GM19099 (cell line): Measurements from ENCODE around the gene TMEM238.

Source experiments
- POLR2A ChIP-seq: IDR thresholded peaks from 3 replicates; pipeline ENCODE4 v1.6.1; 2011; ENCODE audit warnings: low read depth; ENCODE audit not compliant: insufficient read length; ENCODE audit errors: extremely low read depth

Gene TMEM238

DNA sequence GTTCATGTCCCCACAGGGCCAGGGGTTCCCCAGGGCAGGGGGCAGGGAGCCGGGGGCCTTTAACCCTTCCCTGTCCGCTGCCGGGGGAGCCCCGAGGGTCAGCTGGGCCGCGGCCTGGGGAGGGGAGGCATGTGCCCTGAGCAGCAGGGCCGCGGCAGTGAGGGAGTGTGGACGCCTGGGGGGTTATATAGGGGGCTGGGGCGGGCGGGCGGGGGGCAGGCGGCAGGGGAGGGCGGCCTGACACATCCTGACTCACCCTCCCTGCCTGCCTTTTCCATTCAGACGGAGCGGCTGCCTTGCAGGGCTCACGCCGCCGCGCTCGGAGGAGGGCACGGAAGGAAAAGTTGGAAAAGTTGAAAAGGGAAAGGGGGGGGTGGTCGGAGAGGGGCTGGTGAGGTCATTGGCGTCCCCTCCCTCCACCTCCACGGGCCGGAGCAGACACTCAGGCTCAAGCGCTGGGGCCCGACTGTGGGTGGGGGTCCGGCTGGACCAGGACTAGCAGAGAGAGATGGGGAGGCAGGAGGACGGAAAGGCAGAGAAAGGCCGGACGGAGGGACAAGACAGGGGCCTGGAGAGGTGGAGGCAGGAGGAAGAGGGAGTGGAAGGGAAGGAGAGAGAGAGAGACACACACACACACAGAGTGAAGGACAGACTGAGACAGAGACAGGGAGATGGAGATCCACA, 13.6 kb downstream of the TMEM238 start, which contains the start of gene IL11:
Gene IL11, minus strand, starts transcription at position 159 of the 684 bp plus-strand sequence. Its CDS starts 153 bp downstream, at position 6.
- TF ChIP-seq POLR2A: no peak

DNA sequence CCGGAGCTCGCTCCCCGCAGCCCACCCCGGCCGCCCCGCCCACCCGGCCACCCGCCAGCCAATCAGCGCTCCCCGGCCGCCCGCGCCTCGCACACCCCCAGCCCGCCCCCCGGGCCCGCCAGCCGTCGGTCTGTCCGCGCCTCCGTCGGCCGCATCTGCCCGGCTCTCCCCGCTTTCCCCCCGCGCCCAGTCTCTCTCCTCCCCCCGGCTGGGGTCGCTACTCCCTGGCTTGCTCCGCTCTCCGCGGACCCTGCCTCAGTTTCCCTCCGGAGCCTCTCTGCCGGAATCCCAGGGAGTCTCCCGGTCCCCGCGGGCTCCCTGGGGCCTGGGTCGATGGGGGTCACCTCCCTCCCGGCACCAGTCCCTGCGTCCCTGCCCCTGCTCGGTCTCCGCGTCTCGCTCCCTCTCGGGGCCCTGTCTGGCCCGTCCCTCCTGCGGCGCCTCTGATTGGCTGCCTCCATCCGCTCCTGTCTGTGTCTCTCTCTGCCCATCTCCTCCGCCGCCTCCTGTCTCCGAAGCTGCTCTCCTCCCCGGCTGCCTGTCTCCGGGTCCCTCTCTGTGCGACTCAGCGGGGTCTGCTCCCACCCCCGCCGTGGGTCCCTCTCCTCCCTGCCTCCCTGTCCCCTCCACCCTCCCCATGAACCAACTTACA, 14.3 kb downstream of the TMEM238 start:
- no peak for TF ChIP-seq POLR2A

DNA sequence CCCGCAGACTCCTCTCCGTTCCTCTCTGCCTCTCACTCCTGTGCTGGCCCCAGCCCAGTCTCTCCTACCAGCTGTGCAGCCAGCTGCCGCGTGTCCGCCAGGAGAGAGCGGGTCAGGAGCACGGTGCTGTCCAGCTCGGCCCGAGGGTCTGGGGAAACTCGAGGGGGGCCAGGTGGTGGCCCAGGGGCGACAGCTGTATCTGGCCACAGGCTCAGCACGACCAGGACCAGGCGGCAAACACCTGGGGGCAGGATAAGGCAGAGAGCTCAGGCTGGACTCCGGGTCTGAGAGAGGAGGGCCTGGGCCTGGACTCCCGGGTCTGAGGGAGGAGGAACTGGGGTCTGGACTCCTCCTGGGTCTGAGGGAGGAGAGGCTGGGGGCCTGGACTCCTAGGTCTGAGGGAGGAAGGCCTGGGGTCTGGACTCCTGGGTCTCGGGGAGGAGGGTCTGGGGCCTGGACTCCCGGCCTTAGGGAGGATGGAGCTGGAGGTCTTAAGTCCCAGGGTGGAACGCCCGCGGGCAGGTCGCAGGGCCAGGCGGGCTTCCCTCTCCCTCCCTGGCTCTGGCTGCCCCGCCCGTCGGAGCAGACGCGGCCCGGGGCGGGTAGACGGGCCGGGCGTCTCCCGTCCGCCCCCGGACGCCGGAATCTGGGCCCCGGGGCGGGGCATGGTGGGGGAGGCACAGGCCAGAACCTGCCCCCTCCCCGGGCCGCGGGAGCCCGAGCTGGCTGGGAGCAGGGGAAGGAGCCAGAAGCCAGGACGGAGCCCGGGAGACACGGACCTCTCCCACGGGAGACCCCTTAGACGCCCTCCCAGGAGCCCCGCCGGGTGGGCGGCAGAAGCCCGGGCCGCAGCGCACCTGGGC, 15.2 kb downstream of the TMEM238 start:
- no peak for TF ChIP-seq POLR2A

DNA sequence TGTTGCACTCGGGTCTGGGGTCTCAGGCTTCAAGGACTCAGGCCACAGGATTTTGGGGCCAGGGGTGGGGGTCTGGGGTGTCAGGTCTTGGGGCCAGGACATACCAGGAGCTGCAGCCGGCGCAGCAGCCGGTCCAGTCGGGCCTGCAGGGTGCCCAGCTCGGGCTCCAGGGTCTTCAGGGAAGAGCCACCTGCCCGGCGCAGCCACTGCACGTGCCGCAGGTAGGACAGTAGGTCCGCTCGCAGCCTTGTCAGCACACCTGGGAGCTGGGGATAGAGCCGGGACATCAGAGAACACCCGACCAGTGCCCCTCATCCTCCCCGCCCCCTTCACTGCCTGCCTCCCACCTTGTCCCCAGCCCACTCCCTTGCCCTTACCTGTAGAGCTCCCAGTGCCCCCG, 16.0 kb downstream of the TMEM238 start:
- no peak for TF ChIP-seq POLR2A

DNA sequence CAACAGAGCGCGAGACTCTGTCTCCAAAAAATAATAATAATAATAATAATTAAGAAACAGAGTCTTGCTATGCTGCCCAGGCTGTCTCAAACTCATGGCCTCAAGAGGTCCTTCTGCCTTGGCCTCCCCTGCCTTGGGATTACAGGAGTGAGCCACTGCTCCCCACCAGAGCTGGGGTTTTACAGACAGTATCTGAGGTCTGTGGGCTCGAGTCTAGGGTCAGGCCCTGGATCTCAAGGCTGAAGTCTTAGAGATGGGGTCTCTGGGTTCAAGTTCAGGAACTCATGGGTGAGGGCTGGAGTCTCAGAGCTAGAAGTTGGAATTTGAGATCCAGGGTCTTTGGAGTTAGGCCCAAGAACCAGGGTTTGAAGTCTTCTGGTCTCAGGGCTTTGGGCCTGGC, 17.3 kb downstream of the TMEM238 start:
- no peak for TF ChIP-seq POLR2A

DNA sequence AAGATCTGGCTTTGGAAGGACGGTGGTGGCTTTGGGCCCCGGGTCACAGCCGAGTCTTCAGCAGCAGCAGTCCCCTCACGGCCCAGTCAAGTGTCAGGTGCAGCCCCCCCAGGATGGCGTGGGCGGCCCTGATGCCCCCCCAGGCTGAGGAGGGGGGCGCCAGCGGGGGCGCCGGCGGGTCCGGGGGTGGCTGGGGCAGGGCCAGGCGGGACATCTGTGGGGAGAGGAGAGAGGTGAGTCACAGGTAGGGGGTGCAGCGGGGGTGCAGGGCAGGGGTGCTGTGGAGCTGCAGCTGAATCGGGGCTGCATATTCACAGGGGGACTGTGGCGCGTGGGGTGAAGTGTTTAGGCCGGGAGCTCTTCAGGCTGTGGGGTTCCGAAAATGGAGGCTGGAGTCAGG, 18.1 kb downstream of the TMEM238 start:
- TF ChIP-seq POLR2A: no peak

DNA sequence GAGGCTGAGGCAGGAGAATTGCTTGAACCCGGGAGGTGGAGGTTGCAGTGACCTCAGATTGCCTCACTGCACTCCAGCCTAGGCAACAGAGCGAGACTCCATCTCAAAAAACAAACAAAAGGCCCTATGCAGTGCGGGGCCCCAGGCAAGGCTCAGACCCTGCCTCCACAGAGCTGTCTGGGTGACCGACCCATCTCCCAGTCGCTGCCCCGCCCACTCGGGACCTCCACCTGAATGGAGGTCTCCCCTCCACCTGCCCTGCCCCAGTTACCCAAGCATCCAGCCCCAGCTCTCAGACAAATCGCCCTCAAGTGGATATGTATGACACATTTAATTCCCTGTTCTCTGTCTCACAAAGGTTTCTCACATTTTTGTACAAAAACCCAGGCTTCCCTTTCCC, 18.8 kb downstream of the TMEM238 start:
- TF ChIP-seq POLR2A: no peak

DNA sequence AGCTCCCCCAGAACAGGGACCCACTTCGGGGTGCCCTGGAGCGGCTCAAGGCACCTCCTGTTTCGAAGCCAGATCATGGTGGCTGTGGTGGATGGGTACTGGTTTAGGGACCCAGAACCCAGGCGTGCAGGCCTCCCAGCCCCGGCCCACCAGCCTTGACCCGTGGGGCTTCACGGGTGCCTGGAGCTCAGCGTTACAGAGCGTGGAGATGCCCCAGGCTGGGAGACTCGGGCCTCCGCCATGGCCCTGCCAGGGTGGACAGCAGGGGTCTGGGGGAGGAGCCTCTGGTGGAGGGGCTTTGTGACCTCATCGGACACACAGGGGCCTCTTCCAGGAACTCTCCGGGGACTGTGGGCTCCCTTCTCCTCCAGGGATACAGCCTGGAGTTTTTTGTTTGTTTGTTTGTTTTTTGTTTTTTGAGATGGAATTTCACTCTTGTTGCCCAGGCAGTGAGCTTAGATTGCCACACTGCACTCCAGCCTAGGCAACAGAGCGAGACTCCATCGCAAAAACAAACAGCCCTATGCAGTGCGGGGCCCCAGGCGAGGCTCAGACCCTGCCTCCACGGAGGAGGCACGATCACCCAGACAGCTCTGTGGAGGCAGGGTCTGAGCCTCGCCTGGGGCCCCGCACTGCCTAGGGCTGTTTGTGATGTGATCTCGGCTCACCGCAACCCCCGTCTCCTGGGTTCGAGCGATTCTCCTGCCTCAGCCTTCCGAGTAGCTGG, 20.9 kb downstream of the TMEM238 start, which contains the start of gene GARIN5B:
Gene GARIN5B, minus strand, starts transcription at position 271 of the 727 bp plus-strand sequence. Its CDS starts 194 bp downstream, at position 77.
- no peak for TF ChIP-seq POLR2A

DNA sequence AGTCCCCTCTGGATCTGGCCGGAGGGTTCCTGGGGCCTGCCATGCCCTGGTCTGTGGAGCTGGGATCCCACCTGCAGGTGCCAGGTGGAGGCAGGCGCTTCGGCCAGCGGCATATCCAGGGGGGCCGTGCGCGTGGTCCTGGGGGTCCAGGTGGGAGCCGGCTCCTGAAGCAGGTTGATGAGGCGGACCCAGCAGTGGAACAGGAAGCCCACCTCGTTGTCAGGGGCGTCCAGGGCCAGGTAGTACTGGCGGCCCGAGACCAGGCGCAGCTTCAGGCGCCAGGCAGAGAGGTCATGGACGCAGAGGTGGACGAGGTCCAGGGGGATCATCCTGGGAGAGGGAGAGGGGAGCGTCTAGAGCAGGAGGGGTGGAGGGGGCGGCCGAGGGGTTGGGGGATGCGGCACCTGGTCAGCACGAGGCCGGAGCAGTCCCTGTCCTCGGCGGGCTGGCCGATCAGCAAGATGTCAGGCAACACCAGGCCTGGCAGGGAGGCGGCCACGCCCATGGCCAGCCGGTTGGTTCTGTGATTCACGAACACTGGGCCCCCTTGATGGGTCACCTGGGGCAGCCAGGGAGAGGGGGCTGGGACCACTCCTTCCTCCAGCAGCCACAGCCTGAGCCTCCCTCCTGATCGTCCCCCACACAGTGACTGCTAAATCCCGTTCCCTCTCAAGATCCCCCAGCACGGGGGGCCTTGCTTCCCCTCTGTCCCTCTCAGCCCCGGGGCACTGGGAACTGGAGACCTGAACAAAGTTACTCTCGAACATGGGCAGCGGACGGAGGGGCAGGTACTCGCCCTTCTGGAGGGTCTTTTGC, 21.7 kb downstream of the TMEM238 start:
- TF ChIP-seq POLR2A: no peak

DNA sequence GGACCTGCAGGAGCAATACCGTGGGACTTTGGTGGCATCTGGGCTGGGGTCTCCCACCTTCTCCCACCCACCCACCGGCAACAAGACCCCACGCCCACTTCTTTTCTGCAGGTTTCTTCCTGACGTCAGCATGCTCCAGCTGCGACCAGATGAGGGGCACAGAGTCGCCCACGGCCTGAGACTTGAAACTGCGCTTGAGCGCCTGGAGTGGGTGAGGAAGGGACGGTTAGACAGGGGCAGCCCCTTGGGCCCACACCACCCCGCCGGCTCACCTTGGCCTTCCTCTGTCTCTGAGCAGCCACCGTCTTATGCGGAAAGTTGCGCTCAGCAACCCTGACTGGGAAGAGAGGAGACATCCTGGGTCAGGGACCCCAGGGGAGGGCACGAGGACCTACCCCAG, 23.2 kb downstream of the TMEM238 start:
- TF ChIP-seq POLR2A: no peak

DNA sequence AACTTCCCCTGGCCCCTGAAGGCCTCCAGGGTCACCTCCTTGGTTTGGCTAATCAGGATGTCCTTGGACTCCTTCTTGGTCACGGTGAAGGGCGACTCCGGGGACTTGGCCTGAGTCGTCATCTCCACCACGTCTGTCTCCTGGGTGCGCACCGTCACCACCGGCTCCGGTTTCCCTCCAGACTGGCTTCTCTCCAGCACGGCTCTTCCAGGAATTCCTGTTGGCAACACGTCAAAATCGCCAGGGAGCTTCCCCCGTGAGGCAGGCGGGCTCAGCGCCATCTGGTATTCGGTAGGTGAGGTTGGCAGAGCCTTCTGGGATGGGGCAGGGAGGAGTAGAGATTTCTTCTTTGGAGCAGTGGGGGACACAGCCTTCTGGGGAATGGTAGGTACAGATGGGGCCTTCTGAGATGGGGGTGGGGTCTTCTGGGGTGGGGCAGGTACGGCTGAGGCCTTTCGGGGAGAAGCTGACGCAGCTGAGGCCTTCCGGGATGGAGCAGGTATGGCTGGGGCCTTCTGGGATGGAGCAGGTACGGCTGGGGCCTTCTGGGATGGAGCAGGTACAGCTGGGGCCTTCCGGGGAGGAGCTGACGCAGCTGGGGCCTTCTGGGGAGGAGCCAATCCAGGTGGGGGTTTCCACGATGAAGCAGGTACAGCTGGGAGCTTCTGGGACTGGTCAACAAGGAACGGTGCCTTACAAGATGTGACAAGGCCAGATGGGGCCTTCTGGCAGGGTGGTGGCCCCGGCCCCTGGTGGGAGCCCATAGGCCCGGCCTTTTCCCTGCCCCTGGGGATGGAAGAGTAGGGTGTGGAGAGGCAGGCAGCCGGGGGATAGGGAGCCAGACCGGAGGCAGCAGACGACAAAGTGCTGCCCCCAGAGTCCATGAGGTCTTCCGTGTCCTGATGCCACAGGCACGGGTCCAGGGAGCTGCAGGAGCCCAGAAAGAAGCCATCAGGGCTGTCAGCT, 24.9 kb downstream of the TMEM238 start:
- no peak for TF ChIP-seq POLR2A

DNA sequence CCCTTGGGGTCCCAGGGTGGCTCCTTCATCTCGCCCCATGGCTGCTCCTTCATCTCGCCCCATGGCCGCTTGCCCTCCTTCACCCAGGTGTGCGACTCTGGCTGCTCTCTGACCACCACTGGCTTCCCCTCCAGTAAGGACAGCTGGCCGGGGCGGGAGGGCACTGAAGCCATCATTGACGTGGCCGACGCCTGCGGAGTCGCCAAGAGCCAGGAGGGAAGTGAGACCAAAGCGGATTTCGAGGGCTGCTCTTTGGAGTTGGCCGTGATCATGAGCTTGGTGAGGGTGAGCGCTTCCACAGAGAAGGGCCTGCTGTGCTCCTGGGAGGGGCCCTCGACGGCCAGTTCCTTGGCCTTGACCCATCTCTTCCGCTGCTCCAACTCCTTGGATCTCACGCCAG, 25.6 kb downstream of the TMEM238 start:
- TF ChIP-seq POLR2A: no peak
